Liver (tissue), 9 donors: Measurements from ENCODE around the gene PIKFYVE. TPM values are rescaled to one million over a fixed set of nuclear protein-coding genes. Genes with fewer than 3 reads are reported as not detected.

Source experiments
- DNase-seq: peaks from one replicate; pipeline ENCODE4 v3.0.0-alpha.2; 2017; ENCODE audit warnings: low spot score
- H3K27ac ChIP-seq, 2 donors: one replicate each; pipeline ENCODE4 v1.7.0; 2013; ENCODE audit warnings: inconsistent platforms in 2 of 2, low read length in 2 of 2, control low read depth in 1 of 2, low read depth in 1 of 2, mild to moderate bottlenecking in 1 of 2
- H3K27me3 ChIP-seq, 4 donors: one replicate each; pipeline versions ENCODE4 v1.6.1 to v1.7.0; 2013; ENCODE audit warnings: low read length in 3 of 4, inconsistent platforms in 1 of 4, mild to moderate bottlenecking in 1 of 4, moderate library complexity in 1 of 4; ENCODE audit not compliant: control insufficient read depth in 4 of 4, insufficient read depth in 4 of 4
- H3K36me3 ChIP-seq, 4 donors: one replicate each; pipeline versions ENCODE4 v1.6.1 to v1.7.0; 2013; ENCODE audit warnings: low read length in 3 of 4, mild to moderate bottlenecking in 3 of 4, low read depth in 1 of 4, moderate library complexity in 1 of 4; ENCODE audit not compliant: control insufficient read depth in 4 of 4, insufficient read depth in 3 of 4
- H3K4me1 ChIP-seq, 4 donors: one replicate each; pipeline versions ENCODE4 v1.6.1 to v1.7.0; 2013; ENCODE audit warnings: low read length in 3 of 4, mild to moderate bottlenecking in 3 of 4, moderate library complexity in 1 of 4; ENCODE audit not compliant: control insufficient read depth in 4 of 4, insufficient read depth in 4 of 4
- H3K4me3 ChIP-seq, 3 donors: one replicate each; pipeline versions ENCODE4 v1.6.1 to v1.7.0; 2013; ENCODE audit warnings: low read length in 3 of 3, control low read depth in 1 of 3, low read depth in 1 of 3, mild to moderate bottlenecking in 1 of 3
- H3K9ac ChIP-seq, 2 donors: one replicate each; pipeline ENCODE4 v1.7.0; 2013; ENCODE audit warnings: low read length in 2 of 2, mild to moderate bottlenecking in 2 of 2, moderate library complexity in 2 of 2, control low read depth in 1 of 2, low read depth in 1 of 2
- H3K9me3 ChIP-seq, 4 donors: one replicate each; pipeline versions ENCODE4 v1.6.1 to v1.7.0; 2013; ENCODE audit warnings: low read length in 3 of 4; ENCODE audit not compliant: control insufficient read depth in 4 of 4
- ATF3 ChIP-seq: IDR thresholded peaks from 2 replicates; pipeline ENCODE4 v1.6.1; 2016; ENCODE audit warnings: antibody characterized with exemption
- EGR1 ChIP-seq, 2 donors: IDR thresholded peaks; 2 replicates each; pipeline ENCODE4 v1.6.1; 2016 to 2018; ENCODE audit warnings: antibody characterized with exemption in 2 of 2, low read depth in 2 of 2
- FOXA1 ChIP-seq: IDR thresholded peaks from 2 replicates; pipeline ENCODE4 v1.6.1; 2016; ENCODE audit warnings: antibody characterized with exemption
- FOXA2 ChIP-seq: IDR thresholded peaks from 2 replicates; pipeline ENCODE4 v1.6.1; 2016; ENCODE audit warnings: antibody characterized with exemption
- GABPA ChIP-seq, 2 donors: IDR thresholded peaks in 1 of 2; conservative IDR thresholded peaks in 1 of 2; 2 replicates each; pipeline ENCODE4 v1.6.1; 2016; ENCODE audit warnings: antibody characterized with exemption in 2 of 2, mild to moderate bottlenecking in 1 of 2, moderate library complexity in 1 of 2
- HNF4A ChIP-seq, 2 donors: conservative IDR thresholded peaks; 2 replicates each; pipeline ENCODE4 v1.6.1; 2016; ENCODE audit warnings: antibody characterized with exemption in 2 of 2, mild to moderate bottlenecking in 2 of 2
- HNF4G ChIP-seq: IDR thresholded peaks from 2 replicates; pipeline ENCODE4 v1.6.1; 2016; ENCODE audit warnings: antibody characterized with exemption
- JUND ChIP-seq, 2 donors: IDR thresholded peaks; 2 replicates each; pipeline ENCODE4 v1.6.1; 2016; ENCODE audit warnings: antibody characterized with exemption in 2 of 2
- MAX ChIP-seq: IDR thresholded peaks from 2 replicates; pipeline ENCODE4 v1.6.1; 2016; ENCODE audit warnings: antibody characterized with exemption
- NR2F2 ChIP-seq: IDR thresholded peaks from 2 replicates; pipeline ENCODE4 v1.6.1; 2016; ENCODE audit warnings: antibody characterized with exemption
- REST ChIP-seq: IDR thresholded peaks from 2 replicates; pipeline ENCODE4 v1.6.1; 2016; ENCODE audit warnings: antibody characterized with exemption, mild to moderate bottlenecking
- RXRA ChIP-seq, 2 donors: IDR thresholded peaks; 2 replicates each; pipeline ENCODE4 v1.6.1; 2017 to 2018; ENCODE audit warnings: antibody characterized with exemption in 2 of 2, mild to moderate bottlenecking in 1 of 2
- SP1 ChIP-seq: IDR thresholded peaks from 2 replicates; pipeline ENCODE4 v1.6.1; 2018; ENCODE audit warnings: antibody characterized with exemption, mild to moderate bottlenecking
- TAF1 ChIP-seq: conservative IDR thresholded peaks from 2 replicates; pipeline ENCODE4 v1.6.1; 2016; ENCODE audit warnings: antibody characterized with exemption, mild to moderate bottlenecking
- YY1 ChIP-seq: IDR thresholded peaks from 2 replicates; pipeline ENCODE4 v1.6.1; 2016; ENCODE audit warnings: antibody characterized with exemption, mild to moderate bottlenecking
- WGBS: extraction: QIAGEN DNeasy Blood & Tissue Kit; methylation state at CpG from one replicate; pipeline ENCODE4 v1.1.7; 2013; 5-methylcytosine and 5-hydroxymethylcytosine counted together
- polyA plus RNA-seq, 2 donors: library from polyadenylated mRNA; stranded (reverse) in 1 of 2; unstranded in 1 of 2; fragments of 200-250 nt in 1 of 2; fragments of >200 nt in 1 of 2; fragmentation: Nextera tagmentation in 1 of 2; extraction: Ambion mirVana in 1 of 2; gene quantifications; one replicate each; pipeline versions ENCODE4 v1.2.1 to v1.2.3, GENCODE V29; 2013 to 2015
- total RNA-seq, 2 donors: library from RNA; depleted of rRNA; stranded (reverse); fragments of >200 nt; gene quantifications; one replicate each; pipeline ENCODE4 v1.2.3, GENCODE V29; 2014
- TF ChIP-seq, protein P1 (sequence below): fragments of 150-350 bp; IDR thresholded peaks from 2 replicates; pipeline ENCODE4 v1.5.1; 2017; ENCODE audit warnings: improper control_type of control experiment, low read depth, low read length; ENCODE audit not compliant: missing input control
- TF ChIP-seq, protein P2 (sequence below): IDR thresholded peaks from 2 replicates; pipeline ENCODE4 v1.6.1; 2016; ENCODE audit warnings: antibody characterized with exemption
- donor health status: healthy.
- donor health status: healthy.
- donor health status: healthy.
- donor health status: healthy.
- donor health status: healthy.

The PIKFYVE gene
- total and polyA plus RNA-seq, 4 donors = 3.5 to 23.1 (median 9.1) TPM

DNA sequence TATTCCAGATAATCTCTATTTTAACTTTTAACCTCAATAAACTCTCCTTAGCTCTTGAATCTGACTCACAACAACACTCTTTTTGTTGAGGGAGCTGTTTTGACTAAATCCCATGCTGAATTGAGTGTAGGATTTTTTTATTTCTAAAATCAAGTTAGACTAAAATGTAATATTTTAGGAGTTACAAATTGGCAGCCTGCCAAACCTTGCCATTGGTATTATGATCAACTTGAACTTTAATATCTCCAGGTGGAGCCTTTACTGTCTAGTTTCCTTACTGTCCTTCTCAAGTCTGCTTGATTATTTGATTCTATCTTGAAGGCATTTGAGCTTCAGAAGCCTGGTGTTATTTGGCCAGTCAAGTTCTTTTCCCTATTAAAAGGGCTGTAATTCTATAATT is 8.7 kb downstream of the PIKFYVE start:
- TF ChIP-seq GABPA (IDR thresholded peaks at IDR 0.05 in 1 of 2, conservative IDR thresholded peaks at IDR 0.05 in 1 of 2) = no peak
- TF ChIP-seq NR2F2 = no peak
- TF ChIP-seq HNF4G = no peak
- TF ChIP-seq HNF4A (conservative IDR thresholded peaks at IDR 0.05) = no peak
- no peak for TF ChIP-seq FOXA2
- no peak for TF ChIP-seq MAX
- TF ChIP-seq SP1 = no peak
- no peak for TF ChIP-seq JUND (IDR thresholded peaks at IDR 0.05)
- no peak for TF ChIP-seq ATF3
- TF ChIP-seq REST = no peak
- TF ChIP-seq, protein P1, sequence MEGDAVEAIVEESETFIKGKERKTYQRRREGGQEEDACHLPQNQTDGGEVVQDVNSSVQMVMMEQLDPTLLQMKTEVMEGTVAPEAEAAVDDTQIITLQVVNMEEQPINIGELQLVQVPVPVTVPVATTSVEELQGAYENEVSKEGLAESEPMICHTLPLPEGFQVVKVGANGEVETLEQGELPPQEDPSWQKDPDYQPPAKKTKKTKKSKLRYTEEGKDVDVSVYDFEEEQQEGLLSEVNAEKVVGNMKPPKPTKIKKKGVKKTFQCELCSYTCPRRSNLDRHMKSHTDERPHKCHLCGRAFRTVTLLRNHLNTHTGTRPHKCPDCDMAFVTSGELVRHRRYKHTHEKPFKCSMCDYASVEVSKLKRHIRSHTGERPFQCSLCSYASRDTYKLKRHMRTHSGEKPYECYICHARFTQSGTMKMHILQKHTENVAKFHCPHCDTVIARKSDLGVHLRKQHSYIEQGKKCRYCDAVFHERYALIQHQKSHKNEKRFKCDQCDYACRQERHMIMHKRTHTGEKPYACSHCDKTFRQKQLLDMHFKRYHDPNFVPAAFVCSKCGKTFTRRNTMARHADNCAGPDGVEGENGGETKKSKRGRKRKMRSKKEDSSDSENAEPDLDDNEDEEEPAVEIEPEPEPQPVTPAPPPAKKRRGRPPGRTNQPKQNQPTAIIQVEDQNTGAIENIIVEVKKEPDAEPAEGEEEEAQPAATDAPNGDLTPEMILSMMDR = no peak
- Histone ChIP-seq H3K4me1 (no peaks in the 10 kb centered on the region), H3K4me3 (no peak overlapping the region), H3K9ac (no peak overlapping the region), H3K9me3 (no peaks in the 10 kb centered on the region), H3K36me3 (peaks cover 5 to 44% (median 41%) of the 10 kb centered on the region in 4 donors), H3K27me3 (no peaks in the 10 kb centered on the region), H3K27ac (no peak overlapping the region)
- no peak for DNase-seq

GRCh38 chr2:208278549-208278948 is 12.5 kb downstream of the PIKFYVE start:
- 97% methylated on average over 2 of the region's 2 CpGs for WGBS
- H3K4me1 ChIP-seq = no peaks in the 10 kb centered on the region
- H3K9ac ChIP-seq = no peak overlapping the region
- no peak overlapping the region for H3K27ac ChIP-seq
- no peaks in the 10 kb centered on the region for H3K9me3 ChIP-seq
- no peak for DNase-seq
- no peak overlapping the region for H3K4me3 ChIP-seq
- H3K36me3 ChIP-seq = peaks cover 5 to 61% (median 55%) of the 10 kb centered on the region in 4 donors
- no peaks in the 10 kb centered on the region for H3K27me3 ChIP-seq
- TF ChIP-seq GABPA (IDR thresholded peaks at IDR 0.05 in 1 of 2, conservative IDR thresholded peaks at IDR 0.05 in 1 of 2) (no peak), FOXA2 (no peak), YY1 (no peak), EGR1 (IDR thresholded peaks at IDR 0.05; ENCODE audit: low read depth in 2 of 2) (no peak), ATF3 (no peak), FOXA1 (no peak), SP1 (no peak), HNF4G (no peak), REST (no peak), TAF1 (no peak), RXRA (IDR thresholded peaks at IDR 0.05) (no peak), NR2F2 (no peak), MAX (no peak)
- TF ChIP-seq, protein P2, sequence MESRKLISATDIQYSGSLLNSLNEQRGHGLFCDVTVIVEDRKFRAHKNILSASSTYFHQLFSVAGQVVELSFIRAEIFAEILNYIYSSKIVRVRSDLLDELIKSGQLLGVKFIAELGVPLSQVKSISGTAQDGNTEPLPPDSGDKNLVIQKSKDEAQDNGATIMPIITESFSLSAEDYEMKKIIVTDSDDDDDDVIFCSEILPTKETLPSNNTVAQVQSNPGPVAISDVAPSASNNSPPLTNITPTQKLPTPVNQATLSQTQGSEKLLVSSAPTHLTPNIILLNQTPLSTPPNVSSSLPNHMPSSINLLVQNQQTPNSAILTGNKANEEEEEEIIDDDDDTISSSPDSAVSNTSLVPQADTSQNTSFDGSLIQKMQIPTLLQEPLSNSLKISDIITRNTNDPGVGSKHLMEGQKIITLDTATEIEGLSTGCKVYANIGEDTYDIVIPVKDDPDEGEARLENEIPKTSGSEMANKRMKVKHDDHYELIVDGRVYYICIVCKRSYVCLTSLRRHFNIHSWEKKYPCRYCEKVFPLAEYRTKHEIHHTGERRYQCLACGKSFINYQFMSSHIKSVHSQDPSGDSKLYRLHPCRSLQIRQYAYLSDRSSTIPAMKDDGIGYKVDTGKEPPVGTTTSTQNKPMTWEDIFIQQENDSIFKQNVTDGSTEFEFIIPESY = no peak
- TF ChIP-seq, protein P1 = no peak
